Vagina (tissue), 2 donors: ENCODE measurements around the gene TRMU. TPM values are rescaled to one million over a fixed set of nuclear protein-coding genes. Genes with fewer than 3 reads are reported as not detected.

Experiments used
- DNase-seq, 2 donors: peaks; one replicate each; pipeline ENCODE4 v3.0.0-alpha.2; 2017; ENCODE audit errors: extremely low spot score in 2 of 2
- H3K27ac ChIP-seq: fragments of 200-600 bp; sonication (generic); one replicate; pipeline ENCODE4 v1.5.1; 2019
- H3K27me3 ChIP-seq: fragments of 200-600 bp; sonication (generic); one replicate; pipeline ENCODE4 v1.5.1; 2019
- H3K36me3 ChIP-seq, 2 donors: fragments of 200-600 bp; sonication (generic); one replicate each; pipeline ENCODE4 v1.5.1; 2017 to 2019
- H3K4me1 ChIP-seq: fragments of 200-600 bp; sonication (generic); one replicate; pipeline ENCODE4 v1.5.1; 2019
- H3K4me3 ChIP-seq, 2 donors: fragments of 200-600 bp; sonication (generic); 1 replicate in 1 of 2; 2 replicates in 1 of 2; pipeline ENCODE4 v1.5.1; 2016 to 2019
- H3K9me3 ChIP-seq: fragments of 200-600 bp; sonication (generic); one replicate; pipeline ENCODE4 v1.5.1; 2019
- POLR2A ChIP-seq, 2 donors: fragments of 450-650 bp; IDR thresholded peaks; one replicate each; pipeline ENCODE4 v1.6.1; 2017; ENCODE audit warnings: antibody characterized with exemption in 2 of 2, mild to moderate bottlenecking in 2 of 2, moderate library complexity in 2 of 2
- POLR2AphosphoS5 ChIP-seq, 2 donors: sonication (generic); formaldehyde crosslinking; IDR thresholded peaks; one replicate each; pipeline ENCODE4 v1.9.0; 2017; ENCODE audit warnings: antibody characterized with exemption in 2 of 2, mild to moderate bottlenecking in 2 of 2, low read depth in 1 of 2; ENCODE audit not compliant: insufficient read depth in 1 of 2
- intact Hi-C: fragments of 100-400 bp; cut with DNase I; formaldehyde crosslinking; loops from one replicate; pipeline ENCODE4 v1.15.1; 2023
- total RNA-seq: library from RNA; depleted of rRNA; stranded (reverse); fragments of >200 nt; gene quantifications from one replicate; pipeline ENCODE4 v1.2.3, GENCODE V29; 2016
- TF ChIP-seq, protein P1 (sequence below), 3 experiments: fragments of 450-650 bp in 2 of 3; fragments of 200-600 bp in 1 of 3; sonication (generic) in 1 of 3; IDR thresholded peaks; one replicate each; pipeline ENCODE4 v1.5.1; 2017 to 2019; ENCODE audit warnings: antibody characterized with exemption in 3 of 3, mild to moderate bottlenecking in 2 of 3, moderate library complexity in 2 of 3

TRMU gene
- total RNA-seq, 1 donor from 2014 or later: 37.1 TPM

- no peak overlapping the region for H3K4me3 ChIP-seq
- TF ChIP-seq POLR2AphosphoS5 (IDR thresholded peaks at IDR 0.05; ENCODE audit: insufficient read depth in 1 of 2, low read depth in 1 of 2) (no peak), POLR2A (IDR thresholded peaks at IDR 0.05) (no peak)
- TF ChIP-seq, protein P1, sequence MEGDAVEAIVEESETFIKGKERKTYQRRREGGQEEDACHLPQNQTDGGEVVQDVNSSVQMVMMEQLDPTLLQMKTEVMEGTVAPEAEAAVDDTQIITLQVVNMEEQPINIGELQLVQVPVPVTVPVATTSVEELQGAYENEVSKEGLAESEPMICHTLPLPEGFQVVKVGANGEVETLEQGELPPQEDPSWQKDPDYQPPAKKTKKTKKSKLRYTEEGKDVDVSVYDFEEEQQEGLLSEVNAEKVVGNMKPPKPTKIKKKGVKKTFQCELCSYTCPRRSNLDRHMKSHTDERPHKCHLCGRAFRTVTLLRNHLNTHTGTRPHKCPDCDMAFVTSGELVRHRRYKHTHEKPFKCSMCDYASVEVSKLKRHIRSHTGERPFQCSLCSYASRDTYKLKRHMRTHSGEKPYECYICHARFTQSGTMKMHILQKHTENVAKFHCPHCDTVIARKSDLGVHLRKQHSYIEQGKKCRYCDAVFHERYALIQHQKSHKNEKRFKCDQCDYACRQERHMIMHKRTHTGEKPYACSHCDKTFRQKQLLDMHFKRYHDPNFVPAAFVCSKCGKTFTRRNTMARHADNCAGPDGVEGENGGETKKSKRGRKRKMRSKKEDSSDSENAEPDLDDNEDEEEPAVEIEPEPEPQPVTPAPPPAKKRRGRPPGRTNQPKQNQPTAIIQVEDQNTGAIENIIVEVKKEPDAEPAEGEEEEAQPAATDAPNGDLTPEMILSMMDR (IDR thresholded peaks at IDR 0.05): no peak
- H3K4me1 ChIP-seq: peaks cover 26% of the 10 kb centered on the region
- H3K36me3 ChIP-seq: peaks cover 0 to 42% of the 10 kb centered on the region in 2 donors
- no peak for DNase-seq
- intact Hi-C loops: no loop called here
- H3K27me3 ChIP-seq: no peaks in the 10 kb centered on the region
- H3K9me3 ChIP-seq: no peaks in the 10 kb centered on the region
- H3K27ac ChIP-seq: no peak overlapping the region
These were observed 2.4 kb downstream of the TRMU start for GRCh38 chr22:46337870-46338269.

- Histone ChIP-seq H3K4me1 (peaks cover 26% of the 10 kb centered on the region), H3K27me3 (no peaks in the 10 kb centered on the region), H3K9me3 (no peaks in the 10 kb centered on the region), H3K36me3 (peaks cover 0 to 50% of the 10 kb centered on the region in 2 donors), H3K4me3 (no peak overlapping the region), H3K27ac (no peak overlapping the region)
- DNase-seq: no peak
- TF ChIP-seq, protein P1 (IDR thresholded peaks at IDR 0.05): no peak
- TF ChIP-seq POLR2AphosphoS5 (IDR thresholded peaks at IDR 0.05; ENCODE audit: insufficient read depth in 1 of 2, low read depth in 1 of 2) (no peak), POLR2A (IDR thresholded peaks at IDR 0.05) (no peak)
- intact Hi-C loops: no loop called here
These were observed 3.1 kb downstream of the TRMU start for GRCh38 chr22:46338636-46339035.

- TF ChIP-seq, protein P1 (IDR thresholded peaks at IDR 0.05): no peak
- TF ChIP-seq POLR2A (IDR thresholded peaks at IDR 0.05): no peak
- TF ChIP-seq POLR2AphosphoS5 (IDR thresholded peaks at IDR 0.05; ENCODE audit: insufficient read depth in 1 of 2, low read depth in 1 of 2): no peak
- H3K9me3 ChIP-seq: no peaks in the 10 kb centered on the region
- no peak for DNase-seq
- no peak overlapping the region for H3K27ac ChIP-seq
- H3K36me3 ChIP-seq: peaks cover 0 to 61% of the 10 kb centered on the region in 2 donors
- no peaks in the 10 kb centered on the region for H3K27me3 ChIP-seq
- peaks cover 18% of the 10 kb centered on the region for H3K4me1 ChIP-seq
- H3K4me3 ChIP-seq: no peak overlapping the region
- intact Hi-C loops: no loop called here
These were observed 4.4 kb downstream of the TRMU start for GRCh38 chr22:46339956-46340355.

- H3K4me3 ChIP-seq: no peak overlapping the region
- intact Hi-C loops: no loop called here
- no peaks in the 10 kb centered on the region for H3K27me3 ChIP-seq
- no peak overlapping the region for H3K27ac ChIP-seq
- H3K36me3 ChIP-seq: peaks cover 0 to 68% of the 10 kb centered on the region in 2 donors
- no peaks in the 10 kb centered on the region for H3K9me3 ChIP-seq
- DNase-seq: no peak
- TF ChIP-seq POLR2A (IDR thresholded peaks at IDR 0.05) (no peak), POLR2AphosphoS5 (IDR thresholded peaks at IDR 0.05; ENCODE audit: insufficient read depth in 1 of 2, low read depth in 1 of 2) (no peak)
- TF ChIP-seq, protein P1 (IDR thresholded peaks at IDR 0.05): no peak
- H3K4me1 ChIP-seq: peaks cover 15% of the 10 kb centered on the region
These were observed 5.2 kb downstream of the TRMU start for GRCh38 chr22:46340676-46341075.

DNA sequence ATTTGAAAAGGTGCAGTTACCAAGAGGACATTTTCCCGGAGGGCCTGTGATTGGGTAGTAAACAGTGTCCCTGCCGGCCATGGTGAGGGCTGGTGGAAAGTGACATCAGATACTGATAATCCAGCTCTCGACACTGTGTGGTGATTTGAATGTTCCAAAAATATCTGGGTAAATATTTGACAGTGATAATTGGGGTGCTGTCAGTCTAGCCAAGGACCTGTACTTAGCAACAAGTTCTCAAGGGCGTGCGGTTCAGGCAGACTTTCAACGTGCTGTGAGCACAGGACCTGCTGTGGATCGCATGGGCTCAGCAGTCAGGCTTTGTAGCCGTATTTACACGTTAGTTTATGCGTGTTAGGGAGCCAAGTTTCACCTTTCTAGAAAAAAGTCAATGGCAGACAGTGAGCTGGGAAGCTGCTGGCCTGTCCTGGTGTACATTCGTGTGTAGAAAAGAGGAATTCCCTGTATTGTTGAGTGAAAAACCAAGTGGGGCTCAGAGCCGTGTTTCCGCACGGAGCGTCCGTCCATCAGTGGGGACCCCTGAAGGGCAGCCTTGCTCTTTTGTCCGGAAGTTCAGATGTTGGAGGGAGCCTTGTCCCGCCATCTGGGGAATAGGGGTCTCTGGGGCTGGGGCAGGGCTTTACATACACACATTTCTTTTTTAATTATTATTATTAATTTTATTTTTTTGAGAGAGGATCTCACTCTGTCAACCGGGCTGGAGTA is 11.3 kb downstream of the TRMU start:
- Histone ChIP-seq H3K4me1 (no peaks in the 10 kb centered on the region), H3K36me3 (peaks cover 0 to 88% of the 10 kb centered on the region in 2 donors), H3K9me3 (no peaks in the 10 kb centered on the region), H3K27ac (no peak overlapping the region), H3K4me3 (no peak overlapping the region), H3K27me3 (no peaks in the 10 kb centered on the region)
- TF ChIP-seq, protein P1 (IDR thresholded peaks at IDR 0.05): no peak
- TF ChIP-seq POLR2A (IDR thresholded peaks at IDR 0.05) (no peak), POLR2AphosphoS5 (IDR thresholded peaks at IDR 0.05; ENCODE audit: insufficient read depth in 1 of 2, low read depth in 1 of 2) (no peak)
- intact Hi-C loops: no loop called here
- DNase-seq: no peak
